Vagina (tissue), 2 donors: Measurements from ENCODE around the gene GALNT5.

Experiments
- CTCF ChIP-seq, 3 experiments: fragments of 450-650 bp in 2 of 3; fragments of 200-600 bp in 1 of 3; sonication (generic) in 1 of 3; IDR thresholded peaks; one replicate each; pipeline ENCODE4 v1.5.1; 2017 to 2019; ENCODE audit warnings: antibody characterized with exemption in 3 of 3, mild to moderate bottlenecking in 2 of 3, moderate library complexity in 2 of 3
- POLR2A ChIP-seq, 2 donors: fragments of 450-650 bp; IDR thresholded peaks; one replicate each; pipeline ENCODE4 v1.6.1; 2017; ENCODE audit warnings: antibody characterized with exemption in 2 of 2, mild to moderate bottlenecking in 2 of 2, moderate library complexity in 2 of 2
- POLR2AphosphoS5 ChIP-seq, 2 donors: sonication (generic); formaldehyde crosslinking; IDR thresholded peaks; one replicate each; pipeline ENCODE4 v1.9.0; 2017; ENCODE audit warnings: antibody characterized with exemption in 2 of 2, mild to moderate bottlenecking in 2 of 2, low read depth in 1 of 2; ENCODE audit not compliant: insufficient read depth in 1 of 2

GRCh38 chr2:157322432-157322831 lies 64.9 kb downstream of the GALNT5 start:
- no peak for TF ChIP-seq CTCF (IDR thresholded peaks at IDR 0.05)
- no peak for TF ChIP-seq POLR2A (IDR thresholded peaks at IDR 0.05)
- no peak for TF ChIP-seq POLR2AphosphoS5 (IDR thresholded peaks at IDR 0.05; ENCODE audit: insufficient read depth in 1 of 2, low read depth in 1 of 2)
